Epithelial cell of esophagus (primary cell): ENCODE measurements around the gene ACKR2.
A peak's percentile ranks its signal among the peaks of the same experiment; 100 is the strongest.

Experiments
- DNase-seq: peaks from one replicate; pipeline ENCODE4 v3.0.0; 2010; ENCODE audit warnings: low read depth
- H3K4me3 ChIP-seq: 2 replicates; pipeline ENCODE4 v1.5.1; 2011; ENCODE audit warnings: mild to moderate bottlenecking, low read length, control low read depth
- CTCF ChIP-seq: IDR thresholded peaks from 2 replicates; pipeline ENCODE4 v1.5.1; 2011; ENCODE audit warnings: low read depth, mild to moderate bottlenecking, low read length, control low read depth, inconsistent platforms; ENCODE audit not compliant: insufficient read depth; ENCODE audit errors: missing control alignments

ACKR2 gene

GRCh38 chr3:42809202-42809601 is at the start of gene ACKR2:
ACKR2 (plus strand) TSS chr3:42809445; CDS start chr3:42864503, 55,058 bp downstream.
- H3K4me3 ChIP-seq: no peak within 1 kb of the TSS
- DNase-seq: peak; percentile 65
- TF ChIP-seq CTCF: no peak

- TF ChIP-seq CTCF: no peak
- DNase-seq: no peak
- no peak overlapping the region for H3K4me3 ChIP-seq
Observed at GRCh38 chr3:42762046-42762724, 47.1 kb upstream of the ACKR2 start.

GRCh38 chr3:42763021-42763420 is 46.2 kb upstream of the ACKR2 start:
- H3K4me3 ChIP-seq: no peak overlapping the region
- no peak for TF ChIP-seq CTCF
- no peak for DNase-seq

- no peak for DNase-seq
- no peak for TF ChIP-seq CTCF
Observed at GRCh38 chr3:42764115-42764514, 45.1 kb upstream of the ACKR2 start.

GRCh38 chr3:42764561-42765295 is 44.5 kb upstream of the ACKR2 start:
- DNase-seq: no peak
- TF ChIP-seq CTCF: no peak
- no peak overlapping the region for H3K4me3 ChIP-seq

More at GRCh38 chr3:42764115-42764514, 45.1 kb upstream of the ACKR2 start:
- H3K4me3 ChIP-seq: no peak overlapping the region

- no peak for TF ChIP-seq CTCF
- DNase-seq: no peak
- no peak overlapping the region for H3K4me3 ChIP-seq
Observed at GRCh38 chr3:42769477-42770131, 39.6 kb upstream of the ACKR2 start.
